Coronary artery (tissue), 2 donors: Measurements from ENCODE around the gene CIITA.

Experiments used
- DNase-seq: peaks from one replicate; pipeline ENCODE4 v3.0.0-alpha.2; 2017; ENCODE audit warnings: low spot score
- H3K27ac ChIP-seq, 2 donors: fragments of 200-600 bp; sonication (generic); one replicate each; pipeline ENCODE4 v1.5.1; 2016 to 2019
- H3K4me3 ChIP-seq: fragments of 200-600 bp; sonication (generic); 2 replicates; pipeline ENCODE4 v1.5.1; 2016; ENCODE audit warnings: mild to moderate bottlenecking, moderate library complexity
- CTCF ChIP-seq: fragments of 200-600 bp; sonication (generic); IDR thresholded peaks from one replicate; pipeline ENCODE4 v1.5.1; 2019; ENCODE audit warnings: antibody characterized with exemption

CIITA gene

DNA sequence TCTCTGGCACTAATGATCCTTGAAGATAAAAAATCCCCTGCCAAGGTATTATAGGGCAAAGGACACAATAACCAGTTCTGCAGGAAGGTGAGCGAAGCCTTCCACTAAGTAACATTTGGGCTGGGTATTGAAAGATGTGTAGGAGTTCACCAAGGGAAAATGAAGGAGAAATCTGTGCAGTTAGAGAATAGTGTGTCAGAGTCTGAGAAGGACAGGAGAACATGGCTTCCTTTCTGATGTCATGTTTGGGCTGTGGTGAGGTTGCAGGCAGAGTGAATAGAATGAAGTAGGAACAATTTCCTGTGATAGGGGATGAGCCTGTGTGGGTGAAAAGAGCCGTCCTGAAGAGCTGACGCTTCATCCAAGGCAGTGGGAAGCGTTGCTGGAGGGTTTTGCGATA lies 24.1 kb upstream of the CIITA start:
- Histone ChIP-seq H3K4me3 (no peak overlapping the region), H3K27ac (no peak overlapping the region)
- no peak for DNase-seq
- TF ChIP-seq CTCF, result no peak

GRCh38 chr16:10856042-10856441 lies 21.0 kb upstream of the CIITA start:
- TF ChIP-seq CTCF, result no peak
- no peak for DNase-seq
- Histone ChIP-seq H3K4me3 (no peak overlapping the region), H3K27ac (no peak overlapping the region)

- TF ChIP-seq CTCF, result no peak
- DNase-seq, result no peak
- Histone ChIP-seq H3K27ac (no peak overlapping the region), H3K4me3 (no peak overlapping the region)
These were observed 18.8 kb upstream of the CIITA start for GRCh38 chr16:10858203-10858602.

- no peak overlapping the region for H3K27ac ChIP-seq
- TF ChIP-seq CTCF, result no peak
- DNase-seq, result no peak
- no peak overlapping the region for H3K4me3 ChIP-seq
These were observed 18.0 kb upstream of the CIITA start for GRCh38 chr16:10859020-10859419.

- no peak overlapping the region for H3K4me3 ChIP-seq
These were observed 17.3 kb upstream of the CIITA start for GRCh38 chr16:10859658-10860057.

GRCh38 chr16:10862438-10862837 lies 14.6 kb upstream of the CIITA start:
- no peak for DNase-seq
- no peak for TF ChIP-seq CTCF
- no peak overlapping the region for H3K27ac ChIP-seq

More at GRCh38 chr16:10859658-10860057, 17.3 kb upstream of the CIITA start:
- TF ChIP-seq CTCF, result no peak
- no peak overlapping the region for H3K27ac ChIP-seq
- DNase-seq, result no peak

DNA sequence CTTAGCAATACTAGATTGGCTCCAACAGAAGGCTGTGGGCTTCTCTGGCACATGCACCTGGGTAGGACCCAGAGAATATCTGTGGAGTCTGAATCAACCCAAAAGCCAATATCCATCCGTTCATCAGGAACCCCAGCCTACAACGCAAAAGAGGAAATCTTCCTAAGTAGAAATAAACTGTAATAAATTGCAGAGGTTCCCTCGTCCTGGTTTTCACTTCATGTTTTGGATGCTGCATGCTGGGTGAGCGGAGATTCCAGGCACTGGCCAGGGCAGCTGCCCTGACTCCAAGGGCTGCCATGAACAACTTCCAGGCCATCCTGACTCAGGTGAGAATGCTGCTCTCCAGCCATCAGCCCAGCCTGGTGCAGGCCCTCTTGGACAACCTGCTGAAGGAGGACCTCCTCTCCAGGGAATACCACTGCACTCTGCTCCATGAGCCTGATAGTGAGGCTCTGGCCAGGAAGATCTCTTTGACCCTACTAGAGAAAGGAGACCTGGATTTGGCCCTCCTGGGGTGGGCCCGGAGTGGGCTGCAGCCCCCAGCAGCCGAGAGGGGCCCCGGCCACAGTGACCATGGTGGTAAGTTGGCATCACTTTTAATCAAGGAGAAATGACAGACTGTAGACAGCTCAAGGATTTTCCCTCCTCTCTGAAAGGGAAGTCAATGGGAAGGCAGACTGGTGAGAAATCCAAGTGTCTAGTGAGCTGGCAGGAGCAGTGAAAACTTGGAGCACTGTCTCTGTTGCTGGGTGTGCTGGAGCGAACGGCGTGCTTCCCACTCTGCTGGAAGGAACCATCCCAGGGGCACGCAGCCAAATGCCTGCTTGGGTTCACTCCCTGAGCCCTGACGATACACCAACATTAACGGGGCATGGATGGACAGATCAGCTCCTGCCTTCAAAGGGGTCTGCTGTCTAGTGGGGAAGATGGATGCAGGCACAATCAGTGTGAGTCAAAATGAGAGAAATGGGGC lies 10.7 kb upstream of the CIITA start:
- TF ChIP-seq CTCF, result no peak
- Histone ChIP-seq H3K27ac (peak overlapping the region in 1 of 2 donors; percentile 60), H3K4me3 (no peak overlapping the region)
- no peak for DNase-seq

More at GRCh38 chr16:10862438-10862837, 14.6 kb upstream of the CIITA start:
- H3K4me3 ChIP-seq, result no peak overlapping the region
